Inflammatory macrophage treated with lipopolysaccharide for 4 hours (primary cell): ENCODE data around the gene TPSG1.
"Not testable (repeated sequence)": the region's sequence is repeated elsewhere in the genome, so short reads cannot be mapped to it uniquely, and the experiment has no call there.

Experiments
- DNase-seq: peaks from one replicate; pipeline ENCODE4 v3.0.0-alpha.2; 2020

Gene TPSG1

GRCh38 chr16:1225051-1225451, at the start of gene TPSG1:
Gene TPSG1, minus strand, starts transcription at chr16:1225268. Its CDS starts 16 bp downstream, at chr16:1225252.
- DNase-seq, result no peak

GRCh38 chr16:1274767-1275166, 49.7 kb upstream of the TPSG1 start:
- no peak for DNase-seq

- DNase-seq, result no peak
Measured at GRCh38 chr16:1273816-1274215, 48.7 kb upstream of the TPSG1 start.

GRCh38 chr16:1272453-1273198, 47.6 kb upstream of the TPSG1 start:
- DNase-seq, result no peak

- DNase-seq, result not testable (repeated sequence)
Measured at GRCh38 chr16:1271724-1272413, 46.8 kb upstream of the TPSG1 start.

- DNase-seq, result no peak
Measured at GRCh38 chr16:1271380-1271723, 46.3 kb upstream of the TPSG1 start.

GRCh38 chr16:1269418-1269817, 44.4 kb upstream of the TPSG1 start:
- not testable (repeated sequence) for DNase-seq

- DNase-seq, result no peak
Measured at GRCh38 chr16:1265826-1266225, 40.8 kb upstream of the TPSG1 start.

- no peak for DNase-seq
Measured at GRCh38 chr16:1265090-1265630, 40.1 kb upstream of the TPSG1 start.

- DNase-seq, result no peak
Measured at GRCh38 chr16:1264345-1265089, 39.4 kb upstream of the TPSG1 start.

GRCh38 chr16:1263591-1264344, 38.7 kb upstream of the TPSG1 start:
- DNase-seq, result no peak

GRCh38 chr16:1262846-1263221, 37.8 kb upstream of the TPSG1 start:
- DNase-seq, result no peak

- DNase-seq, result no peak
Measured at GRCh38 chr16:1262210-1262845, 37.3 kb upstream of the TPSG1 start.

- no peak for DNase-seq
Measured at GRCh38 chr16:1261131-1261892, 36.2 kb upstream of the TPSG1 start.

- DNase-seq, result no peak
Measured at GRCh38 chr16:1260101-1260680, 35.1 kb upstream of the TPSG1 start.

GRCh38 chr16:1259760-1260068, 34.6 kb upstream of the TPSG1 start:
- DNase-seq, result no peak

GRCh38 chr16:1258906-1259759, 34.1 kb upstream of the TPSG1 start:
- no peak for DNase-seq

- DNase-seq, result no peak
Measured at GRCh38 chr16:1258225-1258600, 33.1 kb upstream of the TPSG1 start.

GRCh38 chr16:1257561-1258224, 32.6 kb upstream of the TPSG1 start:
- DNase-seq, result no peak

- DNase-seq, result no peak
Measured at GRCh38 chr16:1256874-1257322, 31.8 kb upstream of the TPSG1 start.
